Caco-2 (cell line): ENCODE data around the gene LIMK2. TPM values are rescaled to one million over a fixed set of nuclear protein-coding genes. Genes with fewer than 3 reads are reported as not detected.

ENCODE experiments used
- BruUV-seq: library from RNA; stranded (reverse); fragments of 400-500 nt; replicated peaks from 2 replicates; lab custom pipeline; 2021; lab: Mats Ljungman, UMichigan
- CTCF ChIA-PET: fragments of 300-600 bp; sonication (Branson Sonifier 250); formaldehyde crosslinking; loops from one replicate; lab custom pipeline; 2022; ENCODE audit warnings: antibody characterized with exemption; lab: Charles Lee
- POLR2A ChIA-PET: fragments of 300-600 bp; sonication (Branson Sonifier 250); formaldehyde crosslinking; loops from one replicate; lab custom pipeline; 2022; ENCODE audit warnings: antibody characterized with exemption; lab: Charles Lee
- DNase-seq, 2 experiments: peaks; one replicate each; pipeline versions ENCODE4 v3.0.0 to v3.0.0-alpha.2; 2020 to 2022
- H3K27me3 ChIP-seq: replicated peaks from 2 replicates; pipeline ENCODE4 v1.6.0; 2011; ENCODE audit warnings: low read length; ENCODE audit not compliant: control insufficient read depth, insufficient read depth
- H3K36me3 ChIP-seq: 2 replicates; pipeline ENCODE4 v1.5.1; 2011; ENCODE audit warnings: low read length; ENCODE audit not compliant: control insufficient read depth, insufficient read depth
- H3K4me1 ChIP-seq: fragments of 250-450 bp; sonication (Bioruptor Pico); 2 replicates; pipeline ENCODE4 v1.5.1; 2020; ENCODE audit warnings: mild to moderate bottlenecking
- H3K4me3 ChIP-seq: 2 replicates; pipeline ENCODE4 v1.5.1; 2011; ENCODE audit warnings: low read depth, mild to moderate bottlenecking, control low read depth, low read length
- H3K9me3 ChIP-seq: fragments of 250-450 bp; sonication (Bioruptor Pico); 2 replicates; pipeline ENCODE4 v1.5.1; 2020; ENCODE audit warnings: mild to moderate bottlenecking, moderate library complexity
- H3K27ac Mint-ChIP-seq: one replicate; pipeline ENCODE4 v1.8.0; 2022; ENCODE audit warnings: mixed read lengths; ENCODE audit not compliant: unreplicated experiment
- H3K27me3 Mint-ChIP-seq: one replicate; pipeline ENCODE4 v1.8.0; 2022; ENCODE audit warnings: mixed read lengths; ENCODE audit not compliant: insufficient read depth, unreplicated experiment
- H3K36me3 Mint-ChIP-seq: one replicate; pipeline ENCODE4 v1.8.0; 2022; ENCODE audit warnings: mild to moderate bottlenecking, mixed read lengths; ENCODE audit not compliant: insufficient read depth, unreplicated experiment
- H3K4me1 Mint-ChIP-seq: one replicate; pipeline ENCODE4 v1.8.0; 2022; ENCODE audit warnings: low read depth, mixed read lengths; ENCODE audit not compliant: unreplicated experiment
- H3K4me3 Mint-ChIP-seq: one replicate; pipeline ENCODE4 v1.8.0; 2022; ENCODE audit warnings: mild to moderate bottlenecking, moderate library complexity, mixed read lengths; ENCODE audit not compliant: unreplicated experiment
- H3K9me3 Mint-ChIP-seq: one replicate; pipeline ENCODE4 v1.8.0; 2022; ENCODE audit warnings: mixed read lengths; ENCODE audit not compliant: unreplicated experiment
- intact Hi-C: fragments of 100-400 bp; cut with micrococcal nuclease; formaldehyde crosslinking; loops from one replicate; pipeline ENCODE4 v1.10.0; 2022; ENCODE audit not compliant: unreplicated experiment
- total RNA-seq: library from RNA; stranded (reverse); gene quantifications from 2 replicates; pipeline ENCODE4 v1.2.3, GENCODE V29; 2022
- TF ChIP-seq, protein P1 (sequence below), 2 experiments: fragments of 200-600 bp in 1 of 2; IDR thresholded peaks; 1 replicate in 1 of 2; 2 replicates in 1 of 2; pipeline versions ENCODE4 v1.5.1 to v1.8.0; 2011 to 2022; ENCODE audit warnings: antibody characterized with exemption in 1 of 2, control low read depth in 1 of 2, inconsistent platforms in 1 of 2, low read depth in 1 of 2, low read length in 1 of 2, mild to moderate bottlenecking in 1 of 2, moderate library complexity in 1 of 2; ENCODE audit not compliant: insufficient read depth in 1 of 2, severe bottlenecking in 1 of 2, unreplicated experiment in 1 of 2

Gene LIMK2
- total RNA-seq, 1 experiment from 2014 or later: 36.3 TPM

- POLR2A ChIA-PET: no interaction called here
- H3K27ac Mint-ChIP-seq: no peak overlapping the region
- TF ChIP-seq, protein P1, sequence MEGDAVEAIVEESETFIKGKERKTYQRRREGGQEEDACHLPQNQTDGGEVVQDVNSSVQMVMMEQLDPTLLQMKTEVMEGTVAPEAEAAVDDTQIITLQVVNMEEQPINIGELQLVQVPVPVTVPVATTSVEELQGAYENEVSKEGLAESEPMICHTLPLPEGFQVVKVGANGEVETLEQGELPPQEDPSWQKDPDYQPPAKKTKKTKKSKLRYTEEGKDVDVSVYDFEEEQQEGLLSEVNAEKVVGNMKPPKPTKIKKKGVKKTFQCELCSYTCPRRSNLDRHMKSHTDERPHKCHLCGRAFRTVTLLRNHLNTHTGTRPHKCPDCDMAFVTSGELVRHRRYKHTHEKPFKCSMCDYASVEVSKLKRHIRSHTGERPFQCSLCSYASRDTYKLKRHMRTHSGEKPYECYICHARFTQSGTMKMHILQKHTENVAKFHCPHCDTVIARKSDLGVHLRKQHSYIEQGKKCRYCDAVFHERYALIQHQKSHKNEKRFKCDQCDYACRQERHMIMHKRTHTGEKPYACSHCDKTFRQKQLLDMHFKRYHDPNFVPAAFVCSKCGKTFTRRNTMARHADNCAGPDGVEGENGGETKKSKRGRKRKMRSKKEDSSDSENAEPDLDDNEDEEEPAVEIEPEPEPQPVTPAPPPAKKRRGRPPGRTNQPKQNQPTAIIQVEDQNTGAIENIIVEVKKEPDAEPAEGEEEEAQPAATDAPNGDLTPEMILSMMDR (IDR thresholded peaks at IDR 0.05; ENCODE audit: insufficient read depth in 1 of 2, low read depth in 1 of 2, low read length in 1 of 2, severe bottlenecking in 1 of 2, unreplicated experiment in 1 of 2): no peak
- CTCF ChIA-PET: no interaction called here
- Histone ChIP-seq H3K27me3 (no peaks in the 10 kb centered on the region), H3K36me3 (no peaks in the 10 kb centered on the region), H3K4me3 (no peak overlapping the region), H3K4me1 (no peaks in the 10 kb centered on the region; the same call in 1 of the 2 replicates), H3K9me3 (no peaks in the 10 kb centered on the region)
- H3K9me3 Mint-ChIP-seq: no peaks in the 10 kb centered on the region
- no peaks in the 10 kb centered on the region for H3K27me3 Mint-ChIP-seq
- intact Hi-C loops: no loop called here
- no TSS peak for BruUV-seq
- no peak overlapping the region for H3K4me3 Mint-ChIP-seq
- DNase-seq: no peak
- H3K4me1 Mint-ChIP-seq: peaks cover 9% of the 10 kb centered on the region
- peaks cover 10% of the 10 kb centered on the region for H3K36me3 Mint-ChIP-seq
Observed at GRCh38 chr22:31173386-31174145, 38.5 kb upstream of the LIMK2 start.

GRCh38 chr22:31176923-31177322 is 35.2 kb upstream of the LIMK2 start:
- Mint-ChIP-seq H3K9me3 (no peaks in the 10 kb centered on the region), H3K27me3 (no peaks in the 10 kb centered on the region), H3K36me3 (peaks cover 4% of the 10 kb centered on the region), H3K4me1 (peaks cover 9% of the 10 kb centered on the region), H3K27ac (no peak overlapping the region), H3K4me3 (no peak overlapping the region)
- peaks cover 3% of the 10 kb centered on the region; the same call in 1 of the 2 replicates for H3K4me1 ChIP-seq
- H3K27me3 ChIP-seq: no peaks in the 10 kb centered on the region
- no peaks in the 10 kb centered on the region for H3K36me3 ChIP-seq
- DNase-seq: no peak
- ChIA-PET CTCF (no interaction called here), POLR2A (interaction anchor here (1.3 kb wide), 1 partner anchor 208 kb away, joined by 4 read pairs; the partner anchor contains the start of gene TUG1)
- H3K9me3 ChIP-seq: peaks cover 3% of the 10 kb centered on the region; the same call in 1 of the 2 replicates
- TF ChIP-seq, protein P1 (IDR thresholded peaks at IDR 0.05; ENCODE audit: insufficient read depth in 1 of 2, low read depth in 1 of 2, low read length in 1 of 2, severe bottlenecking in 1 of 2, unreplicated experiment in 1 of 2): no peak
- intact Hi-C loops: no loop called here
- BruUV-seq: no TSS peak
- no peak overlapping the region for H3K4me3 ChIP-seq

DNA sequence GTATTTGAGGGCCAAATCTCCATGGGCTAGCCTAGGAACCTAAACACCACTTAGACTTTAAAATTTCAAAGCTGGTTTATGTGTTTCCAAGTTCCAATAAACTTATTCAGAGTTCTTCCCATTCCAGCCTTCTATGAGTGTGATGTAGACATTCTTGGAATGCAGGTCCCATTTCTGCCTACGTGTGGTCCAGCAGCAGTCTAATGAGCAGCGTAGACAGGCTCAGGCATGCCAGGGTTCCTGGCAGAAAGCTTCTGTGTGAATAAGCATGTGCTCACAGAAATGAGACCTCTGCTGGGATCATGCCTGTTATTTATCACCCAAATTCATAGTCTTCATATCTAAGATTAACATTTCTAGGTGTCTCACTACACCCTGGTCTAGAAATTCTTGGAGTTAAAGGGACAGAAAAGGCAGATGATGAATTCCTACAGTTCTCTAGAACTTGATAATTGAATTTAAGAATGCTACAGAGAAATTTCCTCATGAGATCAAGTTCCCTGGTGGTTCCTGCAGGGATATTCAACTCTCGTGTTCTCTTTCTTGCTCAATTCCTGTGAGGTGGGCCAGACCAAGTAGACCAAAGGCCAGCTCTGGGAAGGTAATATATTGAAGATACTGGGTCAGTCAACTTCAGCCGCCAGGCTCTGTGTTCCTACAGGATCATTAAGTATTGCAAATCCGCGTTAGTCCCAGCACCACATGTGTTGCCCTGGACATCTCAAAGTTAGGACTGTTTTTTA is 34.5 kb upstream of the LIMK2 start:
- no TSS peak for BruUV-seq
- DNase-seq: no peak

More for the DNA sequence above, 34.5 kb upstream of the LIMK2 start:
- H3K4me3 Mint-ChIP-seq: no peak overlapping the region
- TF ChIP-seq, protein P1 (IDR thresholded peaks at IDR 0.05; ENCODE audit: insufficient read depth in 1 of 2, low read depth in 1 of 2, low read length in 1 of 2, severe bottlenecking in 1 of 2, unreplicated experiment in 1 of 2): no peak
- Histone ChIP-seq H3K27me3 (no peaks in the 10 kb centered on the region), H3K4me3 (no peak overlapping the region), H3K9me3 (peaks cover 3% of the 10 kb centered on the region; the same call in 1 of the 2 replicates), H3K4me1 (peaks cover 3% of the 10 kb centered on the region; the same call in 1 of the 2 replicates), H3K36me3 (no peaks in the 10 kb centered on the region)
- POLR2A ChIA-PET: interaction anchor here (1.3 kb wide), 1 partner anchor 208 kb away, joined by 4 read pairs; the partner anchor contains the start of gene TUG1
- no peaks in the 10 kb centered on the region for H3K27me3 Mint-ChIP-seq
- no peaks in the 10 kb centered on the region for H3K9me3 Mint-ChIP-seq
- peaks cover 9% of the 10 kb centered on the region for H3K4me1 Mint-ChIP-seq
- H3K27ac Mint-ChIP-seq: no peak overlapping the region
- intact Hi-C loops: no loop called here
- peaks cover 4% of the 10 kb centered on the region for H3K36me3 Mint-ChIP-seq
- CTCF ChIA-PET: no interaction called here
